Amniotic stem cell (primary cell): ENCODE results near the gene ADAMTS15.
"Not testable (repeated sequence)": the region's sequence is repeated elsewhere in the genome, so short reads cannot be mapped to it uniquely, and the experiment has no call there.

Experiments used
- DNase-seq: peaks from one replicate; lab custom pipeline; 2025; lab: John Stamatoyannopoulos, UW

Gene ADAMTS15

DNA sequence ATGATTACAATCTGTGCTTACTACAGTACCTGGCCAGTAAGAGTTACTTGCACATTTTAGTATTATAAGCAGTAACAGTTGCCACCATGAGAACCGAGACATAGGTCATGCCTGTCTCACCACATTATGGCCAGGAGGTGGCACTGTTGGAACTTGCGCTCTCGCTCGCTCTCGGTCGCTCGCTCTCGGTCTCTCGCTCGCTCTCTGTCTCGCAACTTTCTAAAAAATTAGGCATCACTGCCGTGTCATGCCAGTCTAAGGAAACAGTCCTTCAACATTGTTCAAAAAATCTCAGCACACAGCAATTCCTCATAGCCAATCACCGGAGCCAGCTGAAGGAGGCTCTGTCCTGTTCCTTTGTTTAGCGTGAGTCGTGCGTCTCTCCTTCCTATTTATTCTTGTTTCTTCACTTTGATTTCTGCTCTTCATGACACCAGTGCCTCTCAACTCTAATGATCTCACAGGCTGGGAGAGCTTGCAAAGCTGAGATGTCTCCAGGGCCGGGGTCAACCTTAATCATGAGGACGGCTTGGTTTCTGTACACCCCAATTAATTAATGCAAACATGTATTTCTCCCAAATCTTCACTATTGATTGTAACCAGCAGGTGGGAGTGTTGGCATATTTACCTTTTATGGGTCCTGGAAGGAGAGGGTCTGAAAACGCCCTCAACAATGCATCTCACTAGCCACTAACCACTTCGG, 13.8 kb upstream of the ADAMTS15 start:
- peak; percentile 64 for DNase-seq

DNA sequence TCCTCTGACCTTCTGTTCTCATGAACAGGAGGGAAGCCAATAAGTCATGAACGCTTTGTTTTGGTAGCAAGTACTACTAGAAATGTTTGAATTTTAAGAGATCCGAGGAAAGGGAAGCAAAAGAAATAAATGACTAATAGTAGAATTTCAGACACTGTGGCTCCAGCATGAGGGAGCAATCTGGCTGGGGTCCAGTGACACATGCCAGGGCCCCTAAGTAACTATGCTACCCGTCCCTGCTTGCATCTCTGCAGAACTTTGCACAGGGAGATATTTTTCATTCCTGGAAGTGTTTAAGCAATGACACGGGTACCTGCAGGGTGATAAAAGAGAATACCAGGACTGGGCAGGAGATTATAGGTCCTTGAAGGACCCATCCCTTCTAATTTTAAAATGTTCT, 12.8 kb upstream of the ADAMTS15 start:
- DNase-seq, result no peak

DNA sequence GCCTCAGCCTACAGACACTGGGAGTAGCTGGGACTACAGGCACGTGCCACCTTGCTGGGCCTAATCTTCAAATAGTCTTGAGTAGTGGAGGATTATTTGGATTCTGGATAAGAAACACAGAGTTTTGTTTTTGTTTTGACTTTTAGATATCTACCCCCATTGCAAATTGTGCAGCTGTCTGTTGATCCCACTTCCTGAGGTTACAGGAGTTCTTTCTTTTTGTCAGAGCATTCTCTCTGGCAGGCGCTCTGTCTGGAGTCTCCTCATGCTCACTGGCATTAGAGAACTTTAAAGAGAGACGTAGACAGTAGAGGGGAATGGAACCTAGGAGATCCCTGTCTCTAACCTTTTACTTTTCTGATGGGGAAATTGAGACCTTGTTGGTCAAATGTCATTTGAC, 12.3 kb upstream of the ADAMTS15 start:
- DNase-seq, result no peak

- DNase-seq, result no peak
Observed at GRCh38 chr11:130437848-130438247, 10.6 kb upstream of the ADAMTS15 start.

- not testable (repeated sequence) for DNase-seq
Observed at GRCh38 chr11:130438401-130439159, 9.9 kb upstream of the ADAMTS15 start.

DNA sequence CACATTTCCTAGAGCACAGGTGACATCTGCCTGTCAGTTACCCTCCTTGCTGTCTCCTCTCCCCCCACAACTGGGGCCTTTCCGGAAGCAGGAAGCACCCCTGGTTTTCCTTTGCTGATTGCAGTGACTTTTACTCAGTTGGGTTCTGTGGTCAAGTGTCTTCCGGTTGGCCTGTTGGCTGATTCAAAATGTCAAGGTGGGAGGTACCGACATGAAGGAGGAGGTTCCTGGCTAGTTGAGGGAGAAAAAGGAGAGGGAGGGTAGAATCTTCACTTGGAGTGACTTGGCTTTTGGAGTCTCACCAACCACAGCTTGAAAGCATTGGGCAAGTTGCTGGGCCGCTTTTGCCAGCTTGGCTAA, 9.3 kb upstream of the ADAMTS15 start:
- no peak for DNase-seq

DNA sequence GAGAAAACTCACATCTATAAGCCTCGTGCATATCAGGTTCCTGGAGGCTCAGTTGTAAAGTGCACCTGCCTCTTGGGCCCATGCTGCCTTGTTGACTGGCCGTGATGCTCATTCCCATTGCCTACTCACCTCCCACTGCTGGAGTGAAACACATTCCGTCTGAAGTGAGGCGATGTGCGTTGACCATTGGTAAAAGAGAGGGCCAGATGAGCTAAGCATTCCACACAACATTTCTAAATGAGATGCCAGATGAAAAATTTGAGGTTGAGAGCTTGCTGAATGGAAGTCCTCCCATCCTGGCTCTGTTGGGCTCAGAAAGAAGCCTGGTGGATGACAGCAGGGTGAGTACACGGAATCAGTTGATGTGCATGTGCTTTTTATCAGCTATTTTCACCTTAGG, 8.6 kb upstream of the ADAMTS15 start:
- DNase-seq, result no peak

DNA sequence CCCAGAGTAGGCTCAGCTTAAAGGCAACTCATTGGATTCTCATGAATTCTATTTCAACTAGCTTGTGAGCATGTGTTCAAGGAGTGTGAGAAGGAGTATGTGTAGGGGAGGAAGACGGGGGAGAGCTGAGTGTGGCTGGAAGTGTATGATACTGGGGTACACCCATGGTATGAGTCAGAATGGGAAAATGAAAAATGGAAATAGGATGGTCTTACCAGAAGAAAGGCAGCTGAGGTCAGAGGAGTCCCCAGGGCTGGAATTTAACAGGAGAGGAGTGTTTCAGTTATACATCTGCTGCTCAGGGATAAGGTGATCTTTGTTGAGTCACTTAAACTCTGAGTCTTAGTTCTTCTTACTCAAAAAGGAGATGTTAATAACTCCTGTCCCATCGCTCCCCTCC, 6.7 kb upstream of the ADAMTS15 start:
- no peak for DNase-seq

GRCh38 chr11:130442737-130443136, 5.7 kb upstream of the ADAMTS15 start:
- DNase-seq, result no peak

DNA sequence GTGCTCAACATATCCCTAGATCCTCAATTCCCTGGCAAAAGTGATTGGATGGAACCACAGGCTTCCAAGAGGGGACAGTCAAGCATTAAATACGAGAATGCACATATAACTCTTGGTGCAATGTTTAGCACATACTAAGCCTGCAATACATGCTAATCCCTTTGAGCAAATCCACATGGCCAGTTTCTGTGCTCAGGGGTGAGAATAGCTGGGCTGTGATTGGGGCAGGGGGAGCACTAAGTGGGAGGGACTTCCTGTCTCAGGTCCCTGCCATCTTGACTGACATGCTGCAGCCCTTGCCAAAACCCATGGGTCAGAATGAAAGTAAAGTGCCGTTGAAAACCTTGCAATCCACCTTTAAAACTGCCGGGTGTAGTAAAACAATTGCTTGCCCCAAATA, 2.7 kb upstream of the ADAMTS15 start:
- no peak for DNase-seq

DNA sequence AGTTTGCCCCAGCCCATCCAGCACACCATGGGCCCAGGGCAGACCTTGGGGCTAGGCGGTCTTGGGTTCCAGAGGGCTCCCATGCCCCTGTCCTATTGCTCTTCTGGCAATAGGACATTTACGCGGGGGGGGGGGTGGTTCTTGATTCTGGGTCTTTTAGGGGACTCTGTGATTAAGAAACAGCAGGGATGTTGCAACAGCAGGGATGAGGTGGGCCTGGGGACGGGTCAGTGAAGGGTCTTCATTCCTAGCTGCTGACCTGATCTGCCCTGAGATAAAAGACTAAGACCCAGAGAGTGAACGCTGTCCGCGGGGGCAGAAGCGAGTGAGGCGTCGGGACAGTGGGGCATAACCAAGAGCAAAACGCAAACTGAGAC, 418 bp upstream of the ADAMTS15 start:
- no peak for DNase-seq

DNA sequence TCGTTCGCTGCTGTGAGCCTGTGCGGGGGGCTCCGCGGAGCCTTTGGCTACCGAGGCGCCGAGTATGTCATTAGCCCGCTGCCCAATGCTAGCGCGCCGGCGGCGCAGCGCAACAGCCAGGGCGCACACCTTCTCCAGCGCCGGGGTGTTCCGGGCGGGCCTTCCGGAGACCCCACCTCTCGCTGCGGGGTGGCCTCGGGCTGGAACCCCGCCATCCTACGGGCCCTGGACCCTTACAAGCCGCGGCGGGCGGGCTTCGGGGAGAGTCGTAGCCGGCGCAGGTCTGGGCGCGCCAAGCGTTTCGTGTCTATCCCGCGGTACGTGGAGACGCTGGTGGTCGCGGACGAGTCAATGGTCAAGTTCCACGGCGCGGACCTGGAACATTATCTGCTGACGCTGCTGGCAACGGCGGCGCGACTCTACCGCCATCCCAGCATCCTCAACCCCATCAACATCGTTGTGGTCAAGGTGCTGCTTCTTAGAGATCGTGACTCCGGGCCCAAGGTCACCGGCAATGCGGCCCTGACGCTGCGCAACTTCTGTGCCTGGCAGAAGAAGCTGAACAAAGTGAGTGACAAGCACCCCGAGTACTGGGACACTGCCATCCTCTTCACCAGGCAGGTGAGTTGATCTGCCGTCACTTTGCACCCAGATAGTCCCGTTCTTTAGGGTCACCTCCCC, 1.0 kb downstream of the ADAMTS15 start:
- DNase-seq, result no peak

DNA sequence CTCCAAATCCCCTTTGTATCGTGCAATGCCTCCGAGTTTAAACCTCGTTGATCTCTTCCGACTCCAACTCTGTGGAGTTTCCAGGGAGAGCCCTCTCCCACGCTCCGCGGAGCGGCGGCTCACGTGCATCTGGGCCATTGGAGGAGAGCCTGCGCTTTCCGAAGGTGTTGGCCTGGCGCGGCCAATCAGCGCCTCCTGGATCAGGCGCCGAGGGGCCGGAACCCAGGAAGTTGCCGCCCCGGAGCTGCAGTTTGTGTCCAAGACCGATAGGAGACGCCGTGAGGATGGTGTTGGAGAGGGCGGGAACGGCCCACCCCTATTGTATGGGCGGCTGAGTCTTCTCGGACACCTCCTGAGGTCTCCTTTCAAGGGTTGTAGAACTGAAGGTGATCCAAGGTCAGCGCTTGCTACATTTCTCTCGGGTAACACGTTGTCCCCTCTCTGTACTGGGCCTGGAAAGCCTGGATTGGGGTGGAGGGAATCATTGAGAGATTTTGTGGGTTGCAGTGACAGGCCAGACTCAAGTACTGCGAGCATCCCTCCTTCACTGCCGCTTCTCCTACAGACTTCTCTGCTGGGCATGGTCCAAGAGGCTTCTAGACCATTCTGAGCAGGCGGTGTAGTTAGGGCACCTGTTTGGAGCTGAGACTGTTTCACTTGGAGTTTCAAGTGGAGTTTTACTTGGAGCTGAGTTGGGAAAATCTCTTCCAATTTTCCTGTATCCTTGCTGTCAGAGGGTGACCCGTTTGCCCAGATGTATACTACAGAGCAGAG, 1.7 kb downstream of the ADAMTS15 start:
- DNase-seq, result no peak

DNA sequence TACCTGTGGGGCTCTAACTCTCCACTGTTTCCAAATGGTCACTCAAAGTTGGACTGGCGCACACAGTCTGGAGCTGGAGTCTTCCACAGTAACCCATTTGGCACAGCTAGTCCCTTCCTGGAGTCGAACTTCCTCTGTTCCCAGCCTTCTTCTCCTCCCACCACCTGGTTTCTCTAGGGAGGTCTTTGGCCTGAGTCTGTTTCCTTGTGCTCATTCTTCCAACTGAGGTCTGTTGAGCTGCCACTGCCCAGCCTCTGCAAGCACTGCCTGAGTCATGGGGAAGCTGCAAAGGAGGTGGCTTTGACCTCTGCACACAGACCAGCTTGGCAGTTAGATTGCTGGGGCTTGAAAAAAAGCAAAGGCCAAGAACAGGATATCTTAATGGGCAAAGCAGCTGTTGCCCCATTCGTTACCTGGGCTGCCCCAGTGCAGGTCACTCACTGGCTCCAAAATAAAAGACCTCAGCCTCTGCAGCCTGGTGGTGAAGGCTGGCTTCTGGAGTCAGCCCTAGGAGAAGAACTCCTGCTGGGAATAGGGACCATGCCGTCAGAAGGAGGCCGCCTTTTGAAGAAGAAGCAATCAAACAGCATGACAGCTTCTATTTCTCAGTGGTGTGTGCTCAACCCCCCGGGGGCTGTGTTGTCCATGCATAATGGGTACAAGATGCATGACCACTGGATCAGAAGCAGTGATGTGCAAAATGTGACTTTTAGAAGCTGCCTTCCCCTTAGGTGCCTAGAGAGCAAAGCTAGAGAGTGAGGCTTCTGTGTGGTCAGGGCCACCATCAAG, 3.0 kb downstream of the ADAMTS15 start:
- no peak for DNase-seq

DNA sequence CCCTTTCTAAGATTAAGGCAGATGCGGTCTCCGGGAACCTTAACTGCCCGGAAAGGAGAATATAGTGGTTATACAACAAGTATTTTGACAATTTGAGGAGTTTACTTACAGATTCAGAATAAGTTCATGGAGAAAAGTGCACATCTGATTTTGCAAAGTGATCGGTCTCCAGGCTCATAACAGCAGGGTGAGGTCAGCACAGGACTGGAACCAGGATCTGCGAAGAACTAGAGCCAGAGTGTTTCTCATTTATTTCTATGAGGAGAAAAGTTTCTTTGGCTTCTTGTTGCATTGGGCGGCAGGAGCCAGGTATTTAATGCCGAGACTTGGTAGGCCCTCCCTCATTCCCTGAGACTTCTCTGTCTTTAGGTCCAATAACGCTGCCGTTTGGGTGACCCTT, 3.7 kb downstream of the ADAMTS15 start:
- DNase-seq, result no peak

- no peak for DNase-seq
Observed at GRCh38 chr11:130452940-130453339, 4.5 kb downstream of the ADAMTS15 start.

- DNase-seq, result no peak
Observed at GRCh38 chr11:130454491-130455252, 6.2 kb downstream of the ADAMTS15 start.

- no peak for DNase-seq
Observed at GRCh38 chr11:130455483-130456127, 7.2 kb downstream of the ADAMTS15 start.

- no peak for DNase-seq
Observed at GRCh38 chr11:130456286-130456685, 7.8 kb downstream of the ADAMTS15 start.

- DNase-seq, result no peak
Observed at GRCh38 chr11:130457623-130458409, 9.4 kb downstream of the ADAMTS15 start.
